Raji (cell line): Measurements from ENCODE around the gene CALML6.

Source experiments
- POLR2A ChIP-seq: IDR thresholded peaks from 2 replicates; pipeline ENCODE4 v1.6.1; 2011; ENCODE audit warnings: low read depth, low read length, control low read depth; ENCODE audit not compliant: insufficient read depth

Gene CALML6

GRCh38 chr1:1914971-1915692 lies at the start of gene CALML6:
CALML6 (plus strand) TSS chr1:1915260; CDS start chr1:1915281, 21 bp downstream.
- TF ChIP-seq POLR2A = no peak

- no peak for TF ChIP-seq POLR2A
Observed at GRCh38 chr1:1867164-1867563, 47.9 kb upstream of the CALML6 start.

GRCh38 chr1:1869469-1869868 lies 45.6 kb upstream of the CALML6 start:
- no peak for TF ChIP-seq POLR2A

GRCh38 chr1:1872329-1872994 lies 42.6 kb upstream of the CALML6 start:
- no peak for TF ChIP-seq POLR2A

- TF ChIP-seq POLR2A = no peak
Observed at GRCh38 chr1:1873186-1873585, 41.9 kb upstream of the CALML6 start.

GRCh38 chr1:1874901-1875300 lies 40.2 kb upstream of the CALML6 start:
- TF ChIP-seq POLR2A = no peak

- no peak for TF ChIP-seq POLR2A
Observed at GRCh38 chr1:1875932-1876331, 39.1 kb upstream of the CALML6 start.

- no peak for TF ChIP-seq POLR2A
Observed at GRCh38 chr1:1876335-1876930, 38.6 kb upstream of the CALML6 start.

GRCh38 chr1:1877865-1878436 lies 37.1 kb upstream of the CALML6 start:
- TF ChIP-seq POLR2A = no peak

- TF ChIP-seq POLR2A = no peak
Observed at GRCh38 chr1:1879942-1880341, 35.1 kb upstream of the CALML6 start.

- no peak for TF ChIP-seq POLR2A
Observed at GRCh38 chr1:1880617-1881312, 34.3 kb upstream of the CALML6 start.

- TF ChIP-seq POLR2A = no peak
Observed at GRCh38 chr1:1881727-1882126, 33.3 kb upstream of the CALML6 start.

- TF ChIP-seq POLR2A = no peak
Observed at GRCh38 chr1:1883092-1883873, 31.8 kb upstream of the CALML6 start.

GRCh38 chr1:1889090-1889750 lies 25.8 kb upstream of the CALML6 start:
- no peak for TF ChIP-seq POLR2A
